Sigmoid colon (tissue), 7 donors: ENCODE results near the gene GPX3. TPM values are rescaled to one million over a fixed set of nuclear protein-coding genes. Genes with fewer than 3 reads are reported as not detected.

Source experiments
- DNase-seq: peaks from one replicate; pipeline ENCODE4 v3.0.0-alpha.2; 2019
- H3K27ac ChIP-seq, 4 donors: fragments of 200-600 bp; sonication (generic); one replicate each; pipeline ENCODE4 v1.5.1; 2016 to 2019; ENCODE audit warnings: mild to moderate bottlenecking in 1 of 4
- H3K27me3 ChIP-seq, 3 donors: fragments of 200-600 bp; sonication (generic); one replicate each; pipeline ENCODE4 v1.5.1; 2019; ENCODE audit warnings: mild to moderate bottlenecking in 1 of 3
- H3K36me3 ChIP-seq, 4 donors: fragments of 200-600 bp; sonication (generic); one replicate each; pipeline ENCODE4 v1.5.1; 2016 to 2019
- H3K4me1 ChIP-seq, 4 donors: fragments of 200-600 bp; sonication (generic); one replicate each; pipeline ENCODE4 v1.5.1; 2017 to 2019
- H3K4me3 ChIP-seq, 4 donors: fragments of 200-600 bp; sonication (generic); one replicate each; pipeline ENCODE4 v1.5.1; 2017 to 2019; ENCODE audit warnings: mild to moderate bottlenecking in 2 of 4, moderate library complexity in 1 of 4
- H3K9me3 ChIP-seq, 4 donors: fragments of 200-600 bp in 3 of 4; sonication (generic) in 3 of 4; one replicate each; pipeline versions ENCODE4 v1.5.1 to v1.6.1; 2013 to 2019
- EP300 ChIP-seq, 4 donors: sonication (generic); formaldehyde crosslinking; IDR thresholded peaks; one replicate each; pipeline ENCODE4 v1.6.1; 2017; ENCODE audit warnings: antibody characterized with exemption in 4 of 4
- POLR2A ChIP-seq, 2 donors: fragments of 450-650 bp; IDR thresholded peaks; one replicate each; pipeline ENCODE4 v1.6.1; 2016; ENCODE audit warnings: antibody characterized with exemption in 2 of 2, mild to moderate bottlenecking in 2 of 2, moderate library complexity in 2 of 2
- POLR2AphosphoS5 ChIP-seq, 4 donors: sonication (generic); formaldehyde crosslinking; IDR thresholded peaks; one replicate each; pipeline ENCODE4 v1.6.1; 2017; ENCODE audit warnings: antibody characterized with exemption in 4 of 4
- WGBS, 2 donors: extraction: QIAGEN DNeasy Blood & Tissue Kit; methylation state at CpG; one replicate each; pipeline ENCODE4 v1.1.7; 2013; 5-methylcytosine and 5-hydroxymethylcytosine counted together
- intact Hi-C: fragments of 100-400 bp; cut with DNase I; formaldehyde crosslinking; loops from one replicate; pipeline ENCODE4 v1.15.1; 2023
- polyA plus RNA-seq, 3 donors: library from polyadenylated mRNA; stranded (reverse); fragments of 200-250 nt; gene quantifications; one replicate each; pipeline ENCODE4 v1.2.3, GENCODE V29; 2013
- total RNA-seq, 4 donors: library from RNA; depleted of rRNA; stranded (reverse); fragments of >200 nt; gene quantifications; one replicate each; pipeline ENCODE4 v1.1.0, GENCODE V29; 2016
- TF ChIP-seq, protein P1 (sequence below), 4 experiments: fragments of 450-650 bp in 3 of 4; fragments of 200-600 bp in 1 of 4; IDR thresholded peaks; one replicate each; pipeline ENCODE4 v1.5.1; 2016 to 2019; ENCODE audit warnings: antibody characterized with exemption in 4 of 4, mild to moderate bottlenecking in 3 of 4, moderate library complexity in 2 of 4
- donor health status: healthy with polysubstance abuse.
- donor health status: Bipolar disorder and iron deficiency.
- donor health status: healthy.

Gene GPX3
- total and polyA plus RNA-seq, 7 donors: 85.1 to 2,079 (median 805) TPM

DNA sequence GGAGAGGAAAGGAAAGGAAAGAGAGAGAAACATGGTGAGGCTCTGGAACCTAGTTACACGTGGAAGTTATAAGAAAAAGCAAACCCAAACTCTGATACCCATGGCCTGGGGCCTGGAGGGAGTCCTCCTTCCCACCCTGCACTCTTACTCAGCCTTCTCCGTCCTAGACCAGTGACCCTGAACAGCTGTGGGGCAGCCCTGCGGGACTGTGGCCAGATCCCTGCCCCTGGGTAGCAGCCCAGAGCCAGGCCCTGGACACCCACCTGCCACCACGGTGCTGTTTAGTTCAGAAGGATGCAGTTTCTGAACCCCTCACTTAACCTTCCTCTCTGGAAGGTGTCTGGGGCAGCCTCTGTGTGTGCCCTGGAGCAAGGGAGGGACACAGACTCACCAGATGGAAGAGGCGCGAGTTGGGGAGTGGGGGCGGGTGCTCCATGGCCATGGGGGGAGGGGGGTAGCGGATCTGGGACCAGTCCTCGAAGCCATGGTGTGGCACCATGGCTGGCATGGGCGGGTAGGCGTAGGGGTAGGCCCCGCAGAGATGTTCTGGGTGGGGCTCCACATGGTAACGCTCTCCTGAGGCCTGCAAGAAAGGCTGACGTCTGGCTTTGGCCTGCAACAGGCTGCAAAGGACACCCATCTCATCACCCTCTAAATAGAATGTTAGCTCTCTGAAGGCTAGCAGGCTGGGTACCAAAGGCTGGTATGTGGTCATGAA lies 13.0 kb downstream of the GPX3 start:
- DNase-seq: no peak
- H3K27ac ChIP-seq: no peak overlapping the region

DNA sequence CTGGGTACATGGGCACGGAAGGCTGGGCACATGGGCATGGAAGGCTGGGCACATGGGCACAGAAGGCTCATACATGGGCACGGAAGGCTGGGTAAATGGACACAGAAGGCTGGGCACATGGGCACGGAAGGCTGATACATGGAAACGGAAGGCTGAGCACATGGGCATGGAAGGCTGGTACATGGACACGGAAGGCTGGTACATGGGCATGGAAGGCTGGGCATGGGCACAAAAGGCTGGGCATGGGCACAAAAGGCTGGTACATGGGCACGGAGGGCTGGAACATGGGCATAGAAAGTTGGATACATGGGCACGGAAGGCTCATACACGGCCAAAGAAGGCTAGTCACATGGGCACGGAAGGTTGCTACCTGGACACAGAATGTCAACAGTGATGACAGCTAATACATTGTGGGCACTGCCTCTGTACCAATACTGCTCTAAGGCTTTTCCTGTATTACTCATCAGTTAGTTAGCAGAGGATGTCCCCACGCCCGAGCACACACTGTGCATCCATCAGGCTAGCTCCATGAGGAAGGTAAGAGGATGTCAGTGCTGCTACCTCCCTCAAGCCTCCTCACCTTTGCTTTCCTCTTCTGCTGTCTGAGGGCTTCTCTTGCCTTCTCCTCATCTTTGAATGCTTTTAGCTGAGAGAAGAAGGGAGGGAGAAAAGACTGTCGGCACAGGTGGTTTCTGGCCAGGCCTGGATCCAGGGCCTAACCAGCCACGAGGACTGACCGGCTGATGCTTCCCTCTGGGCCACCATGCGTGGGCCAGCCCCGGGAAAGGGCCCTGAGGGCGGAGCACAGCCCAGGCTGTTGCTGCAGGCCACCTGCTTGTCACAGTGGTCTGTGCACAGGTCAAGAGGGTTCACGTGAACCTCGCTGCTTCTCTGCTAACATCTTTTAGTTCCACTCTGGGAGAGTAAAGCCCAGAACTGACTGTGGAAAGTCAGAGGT lies 14.3 kb downstream of the GPX3 start:
- H3K27ac ChIP-seq: no peak overlapping the region
- 94 to 95% methylated on average over 19 of the region's 19 CpGs for WGBS, 2 donors
- H3K4me3 ChIP-seq: no peak overlapping the region
- no peaks in the 10 kb centered on the region for H3K27me3 ChIP-seq
- no peaks in the 10 kb centered on the region for H3K9me3 ChIP-seq
- H3K36me3 ChIP-seq: peaks cover 35 to 89% (median 62%) of the 10 kb centered on the region in 4 donors
- TF ChIP-seq POLR2AphosphoS5 (IDR thresholded peaks at IDR 0.05): no peak
- TF ChIP-seq, protein P1, sequence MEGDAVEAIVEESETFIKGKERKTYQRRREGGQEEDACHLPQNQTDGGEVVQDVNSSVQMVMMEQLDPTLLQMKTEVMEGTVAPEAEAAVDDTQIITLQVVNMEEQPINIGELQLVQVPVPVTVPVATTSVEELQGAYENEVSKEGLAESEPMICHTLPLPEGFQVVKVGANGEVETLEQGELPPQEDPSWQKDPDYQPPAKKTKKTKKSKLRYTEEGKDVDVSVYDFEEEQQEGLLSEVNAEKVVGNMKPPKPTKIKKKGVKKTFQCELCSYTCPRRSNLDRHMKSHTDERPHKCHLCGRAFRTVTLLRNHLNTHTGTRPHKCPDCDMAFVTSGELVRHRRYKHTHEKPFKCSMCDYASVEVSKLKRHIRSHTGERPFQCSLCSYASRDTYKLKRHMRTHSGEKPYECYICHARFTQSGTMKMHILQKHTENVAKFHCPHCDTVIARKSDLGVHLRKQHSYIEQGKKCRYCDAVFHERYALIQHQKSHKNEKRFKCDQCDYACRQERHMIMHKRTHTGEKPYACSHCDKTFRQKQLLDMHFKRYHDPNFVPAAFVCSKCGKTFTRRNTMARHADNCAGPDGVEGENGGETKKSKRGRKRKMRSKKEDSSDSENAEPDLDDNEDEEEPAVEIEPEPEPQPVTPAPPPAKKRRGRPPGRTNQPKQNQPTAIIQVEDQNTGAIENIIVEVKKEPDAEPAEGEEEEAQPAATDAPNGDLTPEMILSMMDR (IDR thresholded peaks at IDR 0.05): no peak
- TF ChIP-seq POLR2A (IDR thresholded peaks at IDR 0.05): no peak
- TF ChIP-seq EP300 (IDR thresholded peaks at IDR 0.05): no peak
- H3K4me1 ChIP-seq: peaks cover 0 to 28% (median 22%) of the 10 kb centered on the region in 4 donors
- intact Hi-C loops: no loop called here
- DNase-seq: no peak

More for the DNA sequence above, 13.0 kb downstream of the GPX3 start:
- peaks cover 35 to 90% (median 61%) of the 10 kb centered on the region in 4 donors for H3K36me3 ChIP-seq
- WGBS, 2 donors: 93 to 94% methylated on average over 14 of the region's 14 CpGs
- intact Hi-C loops: no loop called here
- H3K4me3 ChIP-seq: no peak overlapping the region
- no peaks in the 10 kb centered on the region for H3K9me3 ChIP-seq
- no peaks in the 10 kb centered on the region for H3K27me3 ChIP-seq
- TF ChIP-seq POLR2A (IDR thresholded peaks at IDR 0.05): no peak
- TF ChIP-seq, protein P1 (IDR thresholded peaks at IDR 0.05): no peak
- no peak for TF ChIP-seq POLR2AphosphoS5 (IDR thresholded peaks at IDR 0.05)
- no peak for TF ChIP-seq EP300 (IDR thresholded peaks at IDR 0.05)
- H3K4me1 ChIP-seq: peaks cover 0 to 16% (median 12%) of the 10 kb centered on the region in 4 donors

DNA sequence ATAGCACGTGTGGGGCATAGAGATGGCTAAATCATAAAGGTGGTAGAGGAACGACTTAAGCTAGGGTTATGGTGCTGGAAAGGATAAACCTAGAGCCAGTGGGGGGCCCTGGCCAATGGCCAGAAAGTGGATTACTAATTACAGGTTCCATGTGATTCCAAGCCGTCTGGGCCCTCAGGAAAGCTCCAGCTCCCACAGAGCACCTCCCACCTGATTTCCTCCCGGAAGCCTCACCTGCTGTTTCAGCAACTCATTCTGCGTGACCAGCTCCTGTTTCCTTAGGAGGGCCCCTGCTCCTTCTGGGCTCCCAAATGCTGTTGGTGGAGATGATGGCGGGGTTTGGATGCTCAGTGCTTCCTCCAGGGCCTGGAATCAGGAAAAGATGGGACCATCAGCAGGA lies 16.2 kb downstream of the GPX3 start:
- WGBS, 2 donors: 86 to 93% methylated on average over 6 of the region's 6 CpGs
- intact Hi-C loops: no loop called here
- TF ChIP-seq POLR2AphosphoS5 (IDR thresholded peaks at IDR 0.05): no peak
- no peak for TF ChIP-seq EP300 (IDR thresholded peaks at IDR 0.05)
- TF ChIP-seq, protein P1 (IDR thresholded peaks at IDR 0.05): no peak
- TF ChIP-seq POLR2A (IDR thresholded peaks at IDR 0.05): no peak
- peaks cover 35 to 89% (median 58%) of the 10 kb centered on the region in 4 donors for H3K36me3 ChIP-seq
- no peaks in the 10 kb centered on the region for H3K27me3 ChIP-seq
- DNase-seq: no peak
- no peak overlapping the region for H3K4me3 ChIP-seq
- H3K27ac ChIP-seq: peak overlapping the region in 2 of 4 donors; percentile 77 to 79
- H3K9me3 ChIP-seq: no peaks in the 10 kb centered on the region
- H3K4me1 ChIP-seq: peaks cover 0 to 28% (median 22%) of the 10 kb centered on the region in 4 donors

GRCh38 chr5:151037561-151038411 lies 17.4 kb downstream of the GPX3 start:
- H3K4me3 ChIP-seq: no peak overlapping the region
- 82 to 83% methylated on average over 12 of the region's 12 CpGs for WGBS, 2 donors
- H3K27ac ChIP-seq: peak overlapping the region; percentile 60 to 79 (median 72)
- no peaks in the 10 kb centered on the region for H3K9me3 ChIP-seq
- H3K27me3 ChIP-seq: no peaks in the 10 kb centered on the region
- intact Hi-C loops: no loop called here
- peaks cover 33 to 89% (median 56%) of the 10 kb centered on the region in 4 donors for H3K36me3 ChIP-seq
- H3K4me1 ChIP-seq: peaks cover 0 to 28% (median 22%) of the 10 kb centered on the region in 4 donors
- peak; percentile 81 for DNase-seq
- TF ChIP-seq, protein P1 (IDR thresholded peaks at IDR 0.05): no peak
- peak in 3 of 4 donors; percentile 44 to 55 (median 51) for TF ChIP-seq POLR2AphosphoS5 (IDR thresholded peaks at IDR 0.05)
